Measurements from ENCODE around the gene PSMD13. TPM values are rescaled to one million over a fixed set of nuclear protein-coding genes. Genes with fewer than 3 reads are reported as not detected.
A peak's percentile ranks its signal among the peaks of the same experiment; 100 is the strongest.

PSMD13 gene
- total RNA-seq, 4 donors from 2014 or later = 85.8 to 114 (median 93.5) TPM

- no peaks in the 10 kb centered on the region for H3K9me3 ChIP-seq
- 0% methylated on average over 1 to 6 of the region's 26 CpGs for WGBS, 2 donors (ENCODE audit: low coverage in 1 of 2)
- TF ChIP-seq CTCF (IDR thresholded peaks at IDR 0.05) = no peak
- no peak for TF ChIP-seq POLR2AphosphoS5 (IDR thresholded peaks at IDR 0.05)
- no peak for TF ChIP-seq EP300 (IDR thresholded peaks at IDR 0.05)
- TF ChIP-seq POLR2A (IDR thresholded peaks at IDR 0.05) = no peak
- ATAC-seq = no peak
- H3K4me3 ChIP-seq = peak overlapping the region; percentile 97 to 99
- peaks cover 0 to 65% of the 10 kb centered on the region in 2 donors for H3K36me3 ChIP-seq
- H3K27me3 ChIP-seq = no peaks in the 10 kb centered on the region
- peaks cover 3 to 57% (median 33%) of the 10 kb centered on the region in 3 donors for H3K4me1 ChIP-seq
- peak overlapping the region; percentile 95 to 100 (median 98) for H3K27ac ChIP-seq
Measured at GRCh38 chr11:208917-209260, 27.9 kb upstream of the PSMD13 start.

GRCh38 chr11:209275-210121 is 27.3 kb upstream of the PSMD13 start:
- ATAC-seq = no peak
- H3K4me1 ChIP-seq = peaks cover 3 to 50% (median 33%) of the 10 kb centered on the region in 3 donors
- no peak for TF ChIP-seq POLR2A (IDR thresholded peaks at IDR 0.05)
- TF ChIP-seq EP300 (IDR thresholded peaks at IDR 0.05) = no peak
- TF ChIP-seq CTCF (IDR thresholded peaks at IDR 0.05) = no peak
- TF ChIP-seq POLR2AphosphoS5 (IDR thresholded peaks at IDR 0.05) = no peak
- H3K27me3 ChIP-seq = no peaks in the 10 kb centered on the region
- peak overlapping the region; percentile 97 to 99 for H3K4me3 ChIP-seq
- H3K27ac ChIP-seq = peak overlapping the region in 3 of 4 donors; percentile 95 to 100 (median 97)
- 39 to 50% methylated on average over 2 to 4 of the region's 29 CpGs for WGBS, 2 donors (ENCODE audit: low coverage in 1 of 2)
- H3K9me3 ChIP-seq = no peaks in the 10 kb centered on the region
- H3K36me3 ChIP-seq = peaks cover 0 to 65% of the 10 kb centered on the region in 2 donors

- Histone ChIP-seq H3K27ac (peak overlapping the region in 3 of 4 donors; percentile 95 to 100 (median 97)), H3K27me3 (no peaks in the 10 kb centered on the region), H3K4me1 (peaks cover 3 to 43% (median 31%) of the 10 kb centered on the region in 3 donors), H3K4me3 (peak overlapping the region in 1 of 2 donors; percentile 99), H3K36me3 (peaks cover 0 to 65% of the 10 kb centered on the region in 2 donors), H3K9me3 (no peaks in the 10 kb centered on the region)
- TF ChIP-seq POLR2AphosphoS5 (IDR thresholded peaks at IDR 0.05) (no peak), POLR2A (IDR thresholded peaks at IDR 0.05) (no peak), EP300 (IDR thresholded peaks at IDR 0.05) (no peak)
- ATAC-seq = no peak
- WGBS, 2 donors (ENCODE audit: low coverage in 1 of 2) = 93% methylated on average over 3 of the region's 9 CpGs; no CpG with 5 or more reads in 1 of the 2 donors
Measured at GRCh38 chr11:210122-210802, 26.5 kb upstream of the PSMD13 start.

- H3K9me3 ChIP-seq = no peaks in the 10 kb centered on the region
- no CpG with 5 or more reads among the region's 5 CpGs for WGBS, 2 donors (ENCODE audit: low coverage in 1 of 2)
- H3K4me1 ChIP-seq = peaks cover 3 to 37% (median 26%) of the 10 kb centered on the region in 3 donors
- no peak overlapping the region for H3K4me3 ChIP-seq
- H3K27me3 ChIP-seq = no peaks in the 10 kb centered on the region
- peak overlapping the region in 3 of 4 donors; percentile 95 to 100 (median 97) for H3K27ac ChIP-seq
- H3K36me3 ChIP-seq = peaks cover 0 to 65% of the 10 kb centered on the region in 2 donors
- no peak for ATAC-seq
- TF ChIP-seq EP300 (IDR thresholded peaks at IDR 0.05) (no peak), POLR2A (IDR thresholded peaks at IDR 0.05) (no peak), CTCF (IDR thresholded peaks at IDR 0.05) (no peak), POLR2AphosphoS5 (IDR thresholded peaks at IDR 0.05) (no peak)
Measured at GRCh38 chr11:210803-211180, 26.0 kb upstream of the PSMD13 start.

- H3K9me3 ChIP-seq = no peaks in the 10 kb centered on the region
- peaks cover 0 to 69% of the 10 kb centered on the region in 2 donors for H3K36me3 ChIP-seq
- peaks cover 3 to 32% (median 21%) of the 10 kb centered on the region in 3 donors for H3K4me1 ChIP-seq
- H3K27ac ChIP-seq = peak overlapping the region in 2 of 4 donors; percentile 97 to 100
- no peak for ATAC-seq
- H3K27me3 ChIP-seq = no peaks in the 10 kb centered on the region
- no peak overlapping the region for H3K4me3 ChIP-seq
- 53 to 83% methylated on average over 2 to 3 of the region's 5 CpGs for WGBS, 2 donors (ENCODE audit: low coverage in 1 of 2)
- no peak for TF ChIP-seq CTCF (IDR thresholded peaks at IDR 0.05)
- TF ChIP-seq POLR2AphosphoS5 (IDR thresholded peaks at IDR 0.05) = no peak
- TF ChIP-seq POLR2A (IDR thresholded peaks at IDR 0.05) = no peak
- TF ChIP-seq EP300 (IDR thresholded peaks at IDR 0.05) = no peak
Measured at GRCh38 chr11:211295-211694, 25.5 kb upstream of the PSMD13 start.
